ENCODE measurements around the gene CBARP. TPM values are rescaled to one million over a fixed set of nuclear protein-coding genes. Genes with fewer than 3 reads are reported as not detected.

The CBARP gene
- total and polyA plus RNA-seq, 2 of the 4 experiments (the other 2 are of a cell fraction) = 0.18 to 3.9 TPM

DNA sequence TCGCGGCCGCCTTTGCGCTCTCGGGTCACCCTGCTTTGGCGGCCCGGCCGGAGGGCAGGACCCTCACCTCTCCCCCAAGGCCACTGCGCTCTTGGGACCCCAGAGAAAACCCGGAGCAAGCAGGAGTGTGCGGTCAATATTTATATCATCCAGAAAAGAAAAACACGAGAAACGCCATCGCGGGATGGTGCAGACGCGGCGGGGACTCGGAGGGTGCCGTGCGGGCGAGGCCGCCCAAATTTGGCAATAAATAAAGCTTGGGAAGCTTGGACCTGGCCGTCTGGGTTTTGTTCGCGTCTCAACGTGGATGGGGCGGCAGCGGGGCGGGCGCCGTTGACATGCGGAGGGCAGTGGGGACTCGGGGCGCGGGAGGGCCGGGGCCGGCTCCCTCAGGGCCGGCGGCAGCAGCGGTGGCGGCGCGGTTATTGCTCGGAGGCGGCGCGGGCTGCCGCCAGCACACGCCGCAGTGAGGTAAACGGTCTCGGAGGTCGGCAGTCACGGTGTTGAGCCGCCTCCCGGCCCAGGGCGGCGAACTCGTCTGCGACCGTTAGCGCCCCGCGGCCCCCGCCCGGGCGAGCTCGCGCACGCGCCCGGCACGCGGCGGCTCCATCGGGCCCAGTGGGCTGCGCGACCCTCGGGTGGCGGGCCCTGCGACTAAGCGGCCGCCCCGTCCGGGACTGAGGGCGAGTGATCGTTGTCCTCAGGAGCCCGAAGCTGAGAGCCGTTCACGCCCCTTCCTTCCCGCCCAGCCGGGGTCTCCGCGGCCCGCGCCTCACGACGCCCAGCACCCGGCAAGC lies 9.4 kb downstream of the CBARP start:
- Histone ChIP-seq H4K8ac (ENCODE audit: low read depth in 2 of 2, low read length in 2 of 2) (no peak overlapping the region), H4K91ac (ENCODE audit: insufficient read depth, low read depth, low read length) (no peak overlapping the region), H2AK5ac (ENCODE audit: low read depth, low read length) (no peak overlapping the region), H2BK120ac (ENCODE audit: low read depth, low read length) (no peak overlapping the region), H2AK9ac (replicated peaks; ENCODE audit: low read depth, low read length, poor library complexity) (no peak overlapping the region), H3K4me1 (ENCODE audit: control insufficient read depth, insufficient read depth, low read length) (peaks cover 12% of the 10 kb centered on the region), H3K14ac (replicated peaks; ENCODE audit: low read depth, low read length) (no peak overlapping the region), H3K23ac (ENCODE audit: low read depth, low read length) (no peak overlapping the region), H4K5ac (ENCODE audit: low read depth, low read length) (no peak overlapping the region), H3K9me3 (ENCODE audit: control insufficient read depth, insufficient read depth, low read length) (no peaks in the 10 kb centered on the region), H2AFZ (replicated peaks; ENCODE audit: low read length, poor library complexity) (no peak overlapping the region), H3K4me3 (ENCODE audit: insufficient read depth, low read depth, low read length) (no peak overlapping the region), H3K27me3 (ENCODE audit: control insufficient read depth, insufficient read depth, low read length) (no peaks in the 10 kb centered on the region), H3K56ac (ENCODE audit: extremely low read depth, insufficient read depth, low read length) (no peak overlapping the region), H3K79me1 (ENCODE audit: low read depth in 1 of 2, low read length in 2 of 2) (peaks cover 0 to 24% of the 10 kb centered on the region in 2 experiments; a peak in 2 of 4 replicates), H3K4ac (ENCODE audit: low read depth, low read length) (no peak overlapping the region), H3K4me2 (ENCODE audit: low read depth, low read length) (no peak overlapping the region), H2BK15ac (ENCODE audit: low read depth, low read length) (no peak overlapping the region), H3K9ac (ENCODE audit: low read depth, low read length) (no peak overlapping the region), H3K27ac (ENCODE audit: insufficient read depth, low read length) (no peak overlapping the region), H2BK20ac (ENCODE audit: low read depth, low read length) (no peak overlapping the region), H3K18ac (ENCODE audit: low read depth, low read length) (no peak overlapping the region), H4K20me1 (ENCODE audit: insufficient read depth, low read length) (peaks cover 28% of the 10 kb centered on the region), H3K36me3 (ENCODE audit: control insufficient read depth, insufficient read depth, low read length) (peaks cover 52% of the 10 kb centered on the region), H2BK5ac (ENCODE audit: low read depth, low read length, poor library complexity, severe bottlenecking) (no peak overlapping the region), H3K9me1 (ENCODE audit: insufficient read depth, low read length) (no peaks in the 10 kb centered on the region)
- BruUV-seq (replicated peaks) = no TSS peak
- TF ChIP-seq RFX5 (IDR thresholded peaks at IDR 0.05; ENCODE audit: low read depth, low read length) = no peak
- TF ChIP-seq MXI1 (IDR thresholded peaks at IDR 0.05; ENCODE audit: borderline replicate concordance, low read depth, low read length) = no peak
- no peak for TF ChIP-seq CEBPB (IDR thresholded peaks at IDR 0.05; ENCODE audit: low read depth, low read length)
- TF ChIP-seq, protein P1, sequence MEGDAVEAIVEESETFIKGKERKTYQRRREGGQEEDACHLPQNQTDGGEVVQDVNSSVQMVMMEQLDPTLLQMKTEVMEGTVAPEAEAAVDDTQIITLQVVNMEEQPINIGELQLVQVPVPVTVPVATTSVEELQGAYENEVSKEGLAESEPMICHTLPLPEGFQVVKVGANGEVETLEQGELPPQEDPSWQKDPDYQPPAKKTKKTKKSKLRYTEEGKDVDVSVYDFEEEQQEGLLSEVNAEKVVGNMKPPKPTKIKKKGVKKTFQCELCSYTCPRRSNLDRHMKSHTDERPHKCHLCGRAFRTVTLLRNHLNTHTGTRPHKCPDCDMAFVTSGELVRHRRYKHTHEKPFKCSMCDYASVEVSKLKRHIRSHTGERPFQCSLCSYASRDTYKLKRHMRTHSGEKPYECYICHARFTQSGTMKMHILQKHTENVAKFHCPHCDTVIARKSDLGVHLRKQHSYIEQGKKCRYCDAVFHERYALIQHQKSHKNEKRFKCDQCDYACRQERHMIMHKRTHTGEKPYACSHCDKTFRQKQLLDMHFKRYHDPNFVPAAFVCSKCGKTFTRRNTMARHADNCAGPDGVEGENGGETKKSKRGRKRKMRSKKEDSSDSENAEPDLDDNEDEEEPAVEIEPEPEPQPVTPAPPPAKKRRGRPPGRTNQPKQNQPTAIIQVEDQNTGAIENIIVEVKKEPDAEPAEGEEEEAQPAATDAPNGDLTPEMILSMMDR (conservative IDR thresholded peaks at IDR 0.05; ENCODE audit: low read depth, low read length) = no peak
- TF ChIP-seq BHLHE40 (IDR thresholded peaks at IDR 0.05; ENCODE audit: low read depth, low read length) = no peak
- TF ChIP-seq, protein P2, sequence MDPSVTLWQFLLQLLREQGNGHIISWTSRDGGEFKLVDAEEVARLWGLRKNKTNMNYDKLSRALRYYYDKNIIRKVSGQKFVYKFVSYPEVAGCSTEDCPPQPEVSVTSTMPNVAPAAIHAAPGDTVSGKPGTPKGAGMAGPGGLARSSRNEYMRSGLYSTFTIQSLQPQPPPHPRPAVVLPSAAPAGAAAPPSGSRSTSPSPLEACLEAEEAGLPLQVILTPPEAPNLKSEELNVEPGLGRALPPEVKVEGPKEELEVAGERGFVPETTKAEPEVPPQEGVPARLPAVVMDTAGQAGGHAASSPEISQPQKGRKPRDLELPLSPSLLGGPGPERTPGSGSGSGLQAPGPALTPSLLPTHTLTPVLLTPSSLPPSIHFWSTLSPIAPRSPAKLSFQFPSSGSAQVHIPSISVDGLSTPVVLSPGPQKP (IDR thresholded peaks at IDR 0.05; ENCODE audit: borderline replicate concordance, low read depth, low read length) = no peak
- TF ChIP-seq, protein P3, sequence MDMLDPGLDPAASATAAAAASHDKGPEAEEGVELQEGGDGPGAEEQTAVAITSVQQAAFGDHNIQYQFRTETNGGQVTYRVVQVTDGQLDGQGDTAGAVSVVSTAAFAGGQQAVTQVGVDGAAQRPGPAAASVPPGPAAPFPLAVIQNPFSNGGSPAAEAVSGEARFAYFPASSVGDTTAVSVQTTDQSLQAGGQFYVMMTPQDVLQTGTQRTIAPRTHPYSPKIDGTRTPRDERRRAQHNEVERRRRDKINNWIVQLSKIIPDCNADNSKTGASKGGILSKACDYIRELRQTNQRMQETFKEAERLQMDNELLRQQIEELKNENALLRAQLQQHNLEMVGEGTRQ (IDR thresholded peaks at IDR 0.05; ENCODE audit: low read depth, low read length) = no peak
- no peak for TF ChIP-seq CHD1 (IDR thresholded peaks at IDR 0.05; ENCODE audit: low read depth, low read length)
- no peak for TF ChIP-seq POLR2A (IDR thresholded peaks at IDR 0.05; ENCODE audit: low read depth, low read length)
- TF ChIP-seq RAD21 (IDR thresholded peaks at IDR 0.05; ENCODE audit: low read length) = no peak
- no peak for TF ChIP-seq FOS (IDR thresholded peaks at IDR 0.05; ENCODE audit: low read depth, low read length)
- TF ChIP-seq MAFK (IDR thresholded peaks at IDR 0.05; ENCODE audit: low read depth, low read length) = no peak
- no peak for TF ChIP-seq SMC3 (IDR thresholded peaks at IDR 0.05; ENCODE audit: low read depth, low read length)
- TF ChIP-seq RCOR1 (IDR thresholded peaks at IDR 0.05; ENCODE audit: insufficient replicate concordance, low read length) = no peak
- ChIA-PET CTCF (no interaction called here), POLR2A (ENCODE audit: unreplicated experiment) (no interaction called here)
- intact Hi-C loops (cut with micrococcal nuclease) = no loop called here
- dilution Hi-C loops (cut with HindIII; ENCODE audit: low sequenced_read_pairs, unreplicated experiment) = no loop called here
- 97% methylated on average over 68 of the region's 100 CpGs; no CpG with 5 or more reads in 1 of the 2 experiments for WGBS, 2 experiments (ENCODE audit: extremely low coverage in 2 of 2, insufficient read length in 1 of 2)
- in situ Hi-C loops (cut with MboI; ENCODE audit: low sequenced_read_pairs) = no loop called here
- DNase-seq (no peak), ATAC-seq (ENCODE audit: low read depth) (no peak)
